PC-9 (cell line): Measurements from ENCODE around the gene ATG10. TPM values are rescaled to one million over a fixed set of nuclear protein-coding genes. Genes with fewer than 3 reads are reported as not detected.

Source experiments
- BruUV-seq: library from RNA; stranded (reverse); fragments of 400-500 nt; replicated peaks from 2 replicates; lab custom pipeline; 2021; lab: Mats Ljungman, UMichigan
- CTCF ChIA-PET: fragments of 300-600 bp; sonication (Branson Sonifier 250); formaldehyde crosslinking; loops from one replicate; lab custom pipeline; 2022; ENCODE audit warnings: antibody characterized with exemption; lab: Charles Lee
- POLR2A ChIA-PET: fragments of 300-600 bp; sonication (Branson Sonifier 250); formaldehyde crosslinking; loops from one replicate; lab custom pipeline; 2022; ENCODE audit warnings: antibody characterized with exemption; ENCODE audit not compliant: unreplicated experiment; lab: Charles Lee
- DNase-seq, 2 experiments: peaks; one replicate each; pipeline versions ENCODE4 v3.0.0 to v3.0.0-alpha.2; 2015 to 2022; ENCODE audit warnings: mixed read lengths in 1 of 2
- H2AFZ ChIP-seq: fragments of 200-600 bp; sonication (generic); 2 replicates; pipeline ENCODE4 v1.8.1; 2017; ENCODE audit warnings: antibody characterized with exemption
- H3F3A ChIP-seq: fragments of 200-600 bp; sonication (generic); 2 replicates; pipeline ENCODE4 v1.8.1; 2017; ENCODE audit warnings: antibody characterized with exemption, mild to moderate bottlenecking, low read depth; ENCODE audit not compliant: insufficient read depth
- H3K27ac ChIP-seq: fragments of 200-600 bp; sonication (generic); 2 replicates; pipeline ENCODE4 v1.6.1; 2016; ENCODE audit warnings: mixed run types
- H3K27me3 ChIP-seq: fragments of 200-600 bp; sonication (generic); 2 replicates; pipeline ENCODE4 v1.6.1; 2016; ENCODE audit warnings: low read depth, mixed run types; ENCODE audit not compliant: insufficient read depth
- H3K36me3 ChIP-seq: fragments of 200-600 bp; sonication (generic); 2 replicates; pipeline ENCODE4 v1.6.1; 2016; ENCODE audit warnings: low read depth, mixed run types
- H3K4me1 ChIP-seq: fragments of 200-600 bp; sonication (generic); replicated peaks from 2 replicates; pipeline ENCODE4 v1.6.1; 2016; ENCODE audit warnings: mixed run types; ENCODE audit not compliant: insufficient read depth
- H3K4me2 ChIP-seq: fragments of 200-600 bp; sonication (generic); 2 replicates; pipeline ENCODE4 v1.6.1; 2017; ENCODE audit warnings: mixed run types
- H3K4me3 ChIP-seq: fragments of 200-600 bp; sonication (generic); 2 replicates; pipeline ENCODE4 v1.6.1; 2016; ENCODE audit warnings: mixed run types
- H3K79me2 ChIP-seq: fragments of 200-600 bp; sonication (generic); 2 replicates; pipeline ENCODE4 v1.6.1; 2017; ENCODE audit warnings: low read depth, mixed run types
- H3K9me2 ChIP-seq: fragments of 200-600 bp; sonication (generic); 2 replicates; pipeline ENCODE4 v1.8.1; 2017; ENCODE audit warnings: mild to moderate bottlenecking; ENCODE audit not compliant: insufficient read depth
- H3K9me3 ChIP-seq: fragments of 200-600 bp; sonication (generic); 2 replicates; pipeline ENCODE4 v1.8.1; 2016; ENCODE audit warnings: low read depth; ENCODE audit not compliant: insufficient read depth
- H4K20me1 ChIP-seq: fragments of 200-600 bp; sonication (generic); 2 replicates; pipeline ENCODE4 v1.8.1; 2017; ENCODE audit not compliant: insufficient read depth
- EZH2 ChIP-seq: fragments of 200-600 bp; sonication (generic); IDR thresholded peaks from 2 replicates; pipeline ENCODE4 v1.8.0; 2017; ENCODE audit warnings: antibody characterized with exemption, low read depth
- intact Hi-C: fragments of 100-400 bp; cut with micrococcal nuclease; formaldehyde crosslinking; loops from one replicate; pipeline ENCODE4 v1.10.0; 2022; ENCODE audit not compliant: unreplicated experiment
- total RNA-seq: library from RNA; stranded (reverse); gene quantifications from 2 replicates; pipeline ENCODE4 v1.2.3, GENCODE V29; 2021
- TF ChIP-seq, protein P1 (sequence below): fragments of 200-600 bp; sonication (generic); conservative IDR thresholded peaks from 2 replicates; pipeline ENCODE4 v1.6.1; 2017; ENCODE audit warnings: mixed run types, antibody characterized with exemption, mild to moderate bottlenecking, moderate library complexity

The ATG10 gene
- total RNA-seq, 1 experiment from 2014 or later = 12.7 TPM

DNA sequence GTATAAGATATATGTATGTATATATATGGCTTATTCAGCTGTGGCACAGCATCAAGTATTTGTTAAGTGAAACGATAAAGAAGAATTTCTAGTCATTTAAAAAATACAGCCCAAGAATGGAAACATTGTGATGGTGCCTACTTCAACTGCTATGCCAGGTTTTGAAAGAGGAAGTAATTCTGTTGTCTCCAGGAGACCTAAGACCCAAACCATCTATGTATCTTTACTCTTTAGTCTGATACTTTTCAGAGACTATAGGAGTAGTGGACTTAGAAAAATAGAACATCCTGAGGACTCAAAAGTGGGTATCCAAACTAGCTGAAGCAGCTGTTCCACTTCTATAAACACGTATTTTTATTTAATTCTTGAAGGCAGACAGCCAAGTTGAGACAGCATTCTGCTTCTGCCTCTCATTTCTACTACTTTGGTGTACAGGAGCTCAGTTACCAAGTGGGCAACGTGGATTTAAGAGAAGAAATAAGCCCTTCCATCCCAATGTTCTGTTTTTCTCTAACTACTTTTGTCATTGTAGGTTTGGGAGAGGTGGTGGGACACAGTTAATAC lies 195.6 kb downstream of the ATG10 start:
- Histone ChIP-seq H2AFZ (no peak overlapping the region), H3K4me2 (no peak overlapping the region), H3K27ac (no peak overlapping the region), H3K27me3 (no peaks in the 10 kb centered on the region), H4K20me1 (no peaks in the 10 kb centered on the region), H3K79me2 (no peaks in the 10 kb centered on the region), H3K9me2 (peaks cover 6% of the 10 kb centered on the region; the same call in 1 of the 2 replicates), H3K4me1 (peaks cover 7% of the 10 kb centered on the region; the same call in 1 of the 2 replicates), H3K9me3 (no peaks in the 10 kb centered on the region), H3K4me3 (no peak overlapping the region), H3F3A (peaks cover 5% of the 10 kb centered on the region; the same call in 1 of the 2 replicates), H3K36me3 (no peaks in the 10 kb centered on the region)
- intact Hi-C loops = loop anchor here (2.0 kb wide), 1 partner anchor 381 kb away; no protein-coding TSS in a partner anchor
- ChIA-PET CTCF (no interaction called here), POLR2A (no interaction called here)
- TF ChIP-seq, protein P1, sequence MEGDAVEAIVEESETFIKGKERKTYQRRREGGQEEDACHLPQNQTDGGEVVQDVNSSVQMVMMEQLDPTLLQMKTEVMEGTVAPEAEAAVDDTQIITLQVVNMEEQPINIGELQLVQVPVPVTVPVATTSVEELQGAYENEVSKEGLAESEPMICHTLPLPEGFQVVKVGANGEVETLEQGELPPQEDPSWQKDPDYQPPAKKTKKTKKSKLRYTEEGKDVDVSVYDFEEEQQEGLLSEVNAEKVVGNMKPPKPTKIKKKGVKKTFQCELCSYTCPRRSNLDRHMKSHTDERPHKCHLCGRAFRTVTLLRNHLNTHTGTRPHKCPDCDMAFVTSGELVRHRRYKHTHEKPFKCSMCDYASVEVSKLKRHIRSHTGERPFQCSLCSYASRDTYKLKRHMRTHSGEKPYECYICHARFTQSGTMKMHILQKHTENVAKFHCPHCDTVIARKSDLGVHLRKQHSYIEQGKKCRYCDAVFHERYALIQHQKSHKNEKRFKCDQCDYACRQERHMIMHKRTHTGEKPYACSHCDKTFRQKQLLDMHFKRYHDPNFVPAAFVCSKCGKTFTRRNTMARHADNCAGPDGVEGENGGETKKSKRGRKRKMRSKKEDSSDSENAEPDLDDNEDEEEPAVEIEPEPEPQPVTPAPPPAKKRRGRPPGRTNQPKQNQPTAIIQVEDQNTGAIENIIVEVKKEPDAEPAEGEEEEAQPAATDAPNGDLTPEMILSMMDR = no peak
- no peak for TF ChIP-seq EZH2
- DNase-seq = no peak
- no TSS peak for BruUV-seq

DNA sequence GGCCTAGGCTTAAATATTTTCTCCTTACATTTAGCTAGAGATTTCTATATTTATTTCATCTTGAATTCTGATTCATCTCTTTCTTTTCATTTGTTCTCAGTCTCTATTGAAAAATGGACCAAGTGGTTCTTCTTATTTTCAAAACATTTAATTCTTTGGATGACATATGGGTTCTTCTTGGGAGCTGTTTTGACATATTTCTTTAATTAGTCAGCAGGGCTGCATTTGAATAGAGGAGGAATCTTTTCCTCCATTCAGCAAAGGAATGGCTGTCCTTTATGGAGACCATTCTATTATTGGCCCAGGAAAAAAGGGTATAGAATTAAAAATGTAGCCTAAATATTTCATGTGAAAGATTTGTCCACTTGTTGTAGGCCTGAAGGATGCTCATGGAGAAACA lies 196.5 kb downstream of the ATG10 start:
- no peak overlapping the region for H2AFZ ChIP-seq
- intact Hi-C loops = no loop called here
- H3K4me1 ChIP-seq = peaks cover 7% of the 10 kb centered on the region; the same call in 1 of the 2 replicates
- no peaks in the 10 kb centered on the region for H3K9me3 ChIP-seq
- H3K36me3 ChIP-seq = no peaks in the 10 kb centered on the region
- H3K27ac ChIP-seq = no peak overlapping the region
- peaks cover 2% of the 10 kb centered on the region; the same call in 1 of the 2 replicates for H3K9me2 ChIP-seq
- CTCF ChIA-PET = interaction anchor here (0.6 kb wide), 1 partner anchor 28 kb away, joined by 3 read pairs; no protein-coding TSS in a partner anchor
- no peak for DNase-seq
- H3K27me3 ChIP-seq = no peaks in the 10 kb centered on the region
- no peaks in the 10 kb centered on the region for H4K20me1 ChIP-seq
- H3K4me2 ChIP-seq = no peak overlapping the region
- H3K4me3 ChIP-seq = no peak overlapping the region
- POLR2A ChIA-PET = no interaction called here
- BruUV-seq = no TSS peak
- peaks cover 5% of the 10 kb centered on the region; the same call in 1 of the 2 replicates for H3F3A ChIP-seq
- TF ChIP-seq EZH2 = no peak
- TF ChIP-seq, protein P1 = no peak
- H3K79me2 ChIP-seq = no peaks in the 10 kb centered on the region

DNA sequence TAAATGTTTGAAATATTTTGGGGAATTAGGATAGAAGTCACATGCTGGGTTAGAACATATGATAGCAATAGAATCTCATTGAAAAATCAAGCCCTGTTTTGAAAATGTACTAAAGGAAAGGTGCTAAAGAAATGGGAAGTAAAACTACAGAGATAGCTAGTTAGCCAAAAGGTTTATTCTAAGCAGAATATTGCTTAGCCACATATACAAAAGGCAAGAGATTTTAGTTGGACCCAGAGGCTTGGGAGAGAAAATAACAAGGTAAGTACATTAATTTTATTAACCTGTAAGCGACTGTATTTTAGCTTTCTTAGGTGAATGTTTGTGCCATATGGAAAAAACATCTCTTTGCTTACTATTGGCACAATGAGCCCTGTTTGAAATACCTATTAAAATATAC lies 198.1 kb downstream of the ATG10 start:
- ChIA-PET POLR2A (no interaction called here), CTCF (interaction anchor here (0.7 kb wide), 1 partner anchor 56 kb away, joined by 9 read pairs; no protein-coding TSS in a partner anchor)
- Histone ChIP-seq H3K27ac (no peak overlapping the region), H2AFZ (no peak overlapping the region), H3K79me2 (no peaks in the 10 kb centered on the region), H3K36me3 (no peaks in the 10 kb centered on the region), H3F3A (peaks cover 5% of the 10 kb centered on the region; the same call in 1 of the 2 replicates), H3K4me3 (no peak overlapping the region), H3K4me1 (peaks cover 7% of the 10 kb centered on the region; the same call in 1 of the 2 replicates), H4K20me1 (no peaks in the 10 kb centered on the region), H3K4me2 (no peak overlapping the region), H3K9me2 (no peaks in the 10 kb centered on the region), H3K9me3 (no peaks in the 10 kb centered on the region), H3K27me3 (no peaks in the 10 kb centered on the region)
- TF ChIP-seq EZH2 = no peak
- TF ChIP-seq, protein P1 = no peak
- BruUV-seq = no TSS peak
- DNase-seq = no peak
- intact Hi-C loops = no loop called here
